ENCODE results near the gene POLN.

GRCh38 chr4:2236944-2237666 lies 4.8 kb downstream of the POLN start:
- no peak for TF ChIP-seq CTCF (IDR thresholded peaks at IDR 0.05; ENCODE audit: low read length)
- no peak for TF ChIP-seq EZH2 (IDR thresholded peaks at IDR 0.05; ENCODE audit: borderline replicate concordance, low read length)
